Prostate gland (tissue), 2 donors: Measurements from ENCODE around the gene ZMYND8. TPM values are rescaled to one million over a fixed set of nuclear protein-coding genes. Genes with fewer than 3 reads are reported as not detected.

Experiments
- DNase-seq: peaks from one replicate; pipeline ENCODE4 v3.0.0-alpha.2; 2019; ENCODE audit warnings: low spot score
- H3K27ac ChIP-seq, 2 donors: fragments of 200-600 bp; sonication (generic); 2 replicates each; pipeline ENCODE4 v1.5.1; 2017 to 2019
- H3K27me3 ChIP-seq: fragments of 200-600 bp; sonication (generic); replicated peaks from 2 replicates; pipeline ENCODE4 v1.5.1; 2019; ENCODE audit not compliant: insufficient read depth
- H3K36me3 ChIP-seq, 2 donors: fragments of 200-600 bp; sonication (generic); 1 replicate in 1 of 2; 2 replicates in 1 of 2; pipeline versions ENCODE4 v1.5.1 to v1.8.1; 2017 to 2019
- H3K4me1 ChIP-seq: fragments of 200-600 bp; sonication (generic); replicated peaks from 2 replicates; pipeline ENCODE4 v1.5.1; 2019
- H3K4me3 ChIP-seq, 2 donors: fragments of 200-600 bp; sonication (generic); 2 replicates each; pipeline ENCODE4 v1.5.1; 2017 to 2019
- H3K9me3 ChIP-seq: fragments of 200-600 bp; sonication (generic); 2 replicates; pipeline ENCODE4 v1.5.1; 2017
- POLR2A ChIP-seq: fragments of 450-650 bp; IDR thresholded peaks from one replicate; pipeline ENCODE4 v1.6.1; 2016; ENCODE audit warnings: antibody characterized with exemption, mild to moderate bottlenecking
- POLR2AphosphoS5 ChIP-seq: sonication (generic); formaldehyde crosslinking; IDR thresholded peaks from one replicate; pipeline ENCODE4 v1.6.1; 2017; ENCODE audit warnings: antibody characterized with exemption
- WGBS: methylation state at CpG from one replicate; pipeline ENCODE4 v1.1.5; 2018; 5-methylcytosine and 5-hydroxymethylcytosine counted together
- intact Hi-C: fragments of 100-400 bp; cut with DNase I; formaldehyde crosslinking; loops from one replicate; pipeline ENCODE4 v1.14.2; 2022
- total RNA-seq, 2 donors: library from RNA; depleted of rRNA; stranded (reverse); fragments of >200 nt; gene quantifications; one replicate each; pipeline ENCODE4 v1.1.0, GENCODE V29; 2016
- TF ChIP-seq, protein P1 (sequence below), 4 experiments: fragments of 200-600 bp in 2 of 4; fragments of 450-650 bp in 2 of 4; sonication (generic) in 2 of 4; IDR thresholded peaks; 1 replicate in 3 of 4; 2 replicates in 1 of 4; pipeline ENCODE4 v1.5.1; 2016 to 2019; ENCODE audit warnings: antibody characterized with exemption in 4 of 4, mild to moderate bottlenecking in 2 of 4, moderate library complexity in 2 of 4

The ZMYND8 gene
- total RNA-seq, 2 donors from 2014 or later = 19.9 to 70.9 TPM

GRCh38 chr20:47204008-47204849 lies 152.3 kb downstream of the ZMYND8 start:
- 84% methylated on average over 12 of the region's 12 CpGs for WGBS
- no peak overlapping the region for H3K27ac ChIP-seq
- H3K4me1 ChIP-seq = no peaks in the 10 kb centered on the region
- no peak for TF ChIP-seq POLR2AphosphoS5
- H3K4me3 ChIP-seq = no peak overlapping the region
- no peaks in the 10 kb centered on the region for H3K9me3 ChIP-seq
- H3K27me3 ChIP-seq = no peaks in the 10 kb centered on the region
- intact Hi-C loops = no loop called here
- H3K36me3 ChIP-seq = no peaks in the 10 kb centered on the region
- DNase-seq = no peak

GRCh38 chr20:47202733-47203667 lies 153.5 kb downstream of the ZMYND8 start:
- H3K36me3 ChIP-seq = no peaks in the 10 kb centered on the region
- no peak overlapping the region for H3K4me3 ChIP-seq
- H3K27ac ChIP-seq = no peak overlapping the region
- no peaks in the 10 kb centered on the region for H3K4me1 ChIP-seq
- DNase-seq = no peak
- 83% methylated on average over 10 of the region's 10 CpGs for WGBS
- H3K9me3 ChIP-seq = no peaks in the 10 kb centered on the region
- intact Hi-C loops = no loop called here
- H3K27me3 ChIP-seq = no peaks in the 10 kb centered on the region
- TF ChIP-seq POLR2AphosphoS5 (no peak), POLR2A (no peak)
- TF ChIP-seq, protein P1, sequence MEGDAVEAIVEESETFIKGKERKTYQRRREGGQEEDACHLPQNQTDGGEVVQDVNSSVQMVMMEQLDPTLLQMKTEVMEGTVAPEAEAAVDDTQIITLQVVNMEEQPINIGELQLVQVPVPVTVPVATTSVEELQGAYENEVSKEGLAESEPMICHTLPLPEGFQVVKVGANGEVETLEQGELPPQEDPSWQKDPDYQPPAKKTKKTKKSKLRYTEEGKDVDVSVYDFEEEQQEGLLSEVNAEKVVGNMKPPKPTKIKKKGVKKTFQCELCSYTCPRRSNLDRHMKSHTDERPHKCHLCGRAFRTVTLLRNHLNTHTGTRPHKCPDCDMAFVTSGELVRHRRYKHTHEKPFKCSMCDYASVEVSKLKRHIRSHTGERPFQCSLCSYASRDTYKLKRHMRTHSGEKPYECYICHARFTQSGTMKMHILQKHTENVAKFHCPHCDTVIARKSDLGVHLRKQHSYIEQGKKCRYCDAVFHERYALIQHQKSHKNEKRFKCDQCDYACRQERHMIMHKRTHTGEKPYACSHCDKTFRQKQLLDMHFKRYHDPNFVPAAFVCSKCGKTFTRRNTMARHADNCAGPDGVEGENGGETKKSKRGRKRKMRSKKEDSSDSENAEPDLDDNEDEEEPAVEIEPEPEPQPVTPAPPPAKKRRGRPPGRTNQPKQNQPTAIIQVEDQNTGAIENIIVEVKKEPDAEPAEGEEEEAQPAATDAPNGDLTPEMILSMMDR (IDR thresholded peaks at IDR 0.05) = no peak

- Histone ChIP-seq H3K4me1 (no peaks in the 10 kb centered on the region), H3K36me3 (no peaks in the 10 kb centered on the region), H3K27ac (no peak overlapping the region), H3K4me3 (no peak overlapping the region), H3K27me3 (no peaks in the 10 kb centered on the region), H3K9me3 (no peaks in the 10 kb centered on the region)
- TF ChIP-seq, protein P1 (IDR thresholded peaks at IDR 0.05) = no peak
- no peak for TF ChIP-seq POLR2AphosphoS5
- no peak for TF ChIP-seq POLR2A
- DNase-seq = no peak
- intact Hi-C loops = no loop called here
- WGBS = 90% methylated on average over 9 of the region's 9 CpGs
Observed at GRCh38 chr20:47201074-47201730, 155.3 kb downstream of the ZMYND8 start.

DNA sequence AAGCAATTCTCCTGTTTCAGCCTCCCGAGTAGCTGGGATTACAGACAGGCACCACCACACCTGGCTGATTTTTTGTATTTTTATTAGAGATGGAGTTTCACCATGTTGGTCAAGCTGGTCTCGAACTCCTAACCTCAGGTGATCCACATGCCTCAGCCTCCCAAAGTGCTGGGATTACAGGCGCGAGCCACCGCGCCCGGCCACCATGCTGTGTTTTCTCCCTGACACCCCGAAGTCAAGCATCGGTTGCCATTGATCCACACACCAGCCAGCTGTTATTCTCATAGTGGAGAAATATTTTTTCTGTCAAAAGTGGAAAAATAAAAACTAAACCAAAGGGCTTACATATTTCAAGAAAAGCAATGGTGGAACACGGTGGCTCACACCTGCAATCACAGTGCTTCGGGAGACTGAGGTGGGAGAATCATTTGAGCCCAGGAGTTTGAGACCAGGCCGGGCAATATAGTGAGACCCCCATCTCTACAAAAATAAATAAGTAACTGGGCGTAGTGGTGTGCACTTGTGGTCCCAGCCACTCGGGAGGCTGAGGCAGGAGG lies 157.4 kb downstream of the ZMYND8 start:
- DNase-seq = no peak
- Histone ChIP-seq H3K4me1 (no peaks in the 10 kb centered on the region), H3K27ac (no peak overlapping the region), H3K27me3 (no peaks in the 10 kb centered on the region), H3K4me3 (no peak overlapping the region), H3K36me3 (no peaks in the 10 kb centered on the region), H3K9me3 (no peaks in the 10 kb centered on the region)
- intact Hi-C loops = loop anchor here (5.0 kb wide), 1 partner anchor 73 kb away; no protein-coding TSS in a partner anchor
- WGBS = 95% methylated on average over 14 of the region's 14 CpGs
- TF ChIP-seq, protein P1 (IDR thresholded peaks at IDR 0.05) = no peak
- no peak for TF ChIP-seq POLR2A
- no peak for TF ChIP-seq POLR2AphosphoS5
